HepG2 (cell line): Measurements from ENCODE around the gene POU3F1. TPM values are rescaled to one million over a fixed set of nuclear protein-coding genes. Genes with fewer than 3 reads are reported as not detected.

Experiments
- ARID2 ChIP-seq: sonication (generic); formaldehyde crosslinking; IDR thresholded peaks from 2 replicates; pipeline ENCODE4 v1.8.1; 2022; ENCODE audit warnings: mild to moderate bottlenecking, missing genetic modification reagents, borderline replicate concordance
- ATF7-NPFF ChIP-seq: sonication (generic); formaldehyde crosslinking; IDR thresholded peaks from 2 replicates; pipeline ENCODE4 v1.8.1; 2023; ENCODE audit warnings: mild to moderate bottlenecking, low read depth, missing genetic modification reagents, moderate library complexity
- MAFF ChIP-seq: IDR thresholded peaks from 2 replicates; pipeline ENCODE4 v1.6.1; 2011; ENCODE audit warnings: low read depth, low read length, improper control_type of control experiment
- MLLT10 ChIP-seq: sonication (generic); formaldehyde crosslinking; IDR thresholded peaks from 2 replicates; pipeline ENCODE4 v1.4.0; 2020; ENCODE audit warnings: missing genetic modification reagents
- PRDM15 ChIP-seq: sonication (generic); formaldehyde crosslinking; IDR thresholded peaks from 2 replicates; pipeline ENCODE4 v1.4.0; 2020; ENCODE audit warnings: missing genetic modification reagents
- RFX5 ChIP-seq: IDR thresholded peaks from 2 replicates; pipeline ENCODE4 v1.6.1; 2011; ENCODE audit warnings: low read depth, low read length, improper control_type of control experiment
- ZBTB33 ChIP-seq: sonication (generic); formaldehyde crosslinking; IDR thresholded peaks from 2 replicates; pipeline ENCODE4 v1.4.0; 2020; ENCODE audit warnings: missing genetic modification reagents
- ZNF230 ChIP-seq: sonication (generic); formaldehyde crosslinking; IDR thresholded peaks from 2 replicates; pipeline ENCODE4 v1.4.0; 2020; ENCODE audit warnings: mild to moderate bottlenecking, missing genetic modification reagents
- ZNF234 ChIP-seq: sonication (generic); formaldehyde crosslinking; conservative IDR thresholded peaks from 2 replicates; pipeline ENCODE4 v1.5.1; 2020; ENCODE audit warnings: mild to moderate bottlenecking, missing genetic modification reagents
- ZNF253 ChIP-seq: sonication (generic); formaldehyde crosslinking; IDR thresholded peaks from 2 replicates; pipeline ENCODE4 v1.8.0; 2022; ENCODE audit warnings: mild to moderate bottlenecking, missing genetic modification reagents, borderline replicate concordance
- ZNF329 ChIP-seq: sonication (generic); formaldehyde crosslinking; IDR thresholded peaks from 2 replicates; pipeline ENCODE4 v1.9.0; 2021; ENCODE audit warnings: low read depth, mild to moderate bottlenecking, missing genetic modification reagents
- ZNF354B ChIP-seq: sonication (generic); formaldehyde crosslinking; IDR thresholded peaks from 2 replicates; pipeline ENCODE4 v1.8.0; 2022; ENCODE audit warnings: mild to moderate bottlenecking, missing genetic modification reagents
- ZNF468 ChIP-seq: sonication (generic); formaldehyde crosslinking; IDR thresholded peaks from 2 replicates; pipeline ENCODE4 v1.8.0; 2022; ENCODE audit warnings: mild to moderate bottlenecking, moderate library complexity, missing genetic modification reagents
- ZNF512B ChIP-seq: sonication (generic); formaldehyde crosslinking; IDR thresholded peaks from 2 replicates; pipeline ENCODE4 v1.5.1; 2020; ENCODE audit warnings: missing genetic modification reagents, mild to moderate bottlenecking, borderline replicate concordance
- ZNF556 ChIP-seq: sonication (generic); formaldehyde crosslinking; IDR thresholded peaks from 2 replicates; pipeline ENCODE4 v1.4.0; 2020; ENCODE audit warnings: mild to moderate bottlenecking, missing genetic modification reagents, borderline replicate concordance
- ZNF687 ChIP-seq: sonication (generic); formaldehyde crosslinking; IDR thresholded peaks from 2 replicates; pipeline ENCODE4 v1.5.1; 2020; ENCODE audit warnings: mild to moderate bottlenecking, missing genetic modification reagents, moderate library complexity
- ZNF83 ChIP-seq: sonication (generic); formaldehyde crosslinking; IDR thresholded peaks from 2 replicates; pipeline ENCODE4 v1.4.0; 2020; ENCODE audit warnings: missing genetic modification reagents, mild to moderate bottlenecking, borderline replicate concordance
- polyA plus RNA-seq, 8 experiments: library from polyadenylated mRNA; depleted of rRNA in 3 of 8; stranded (reverse) in 7 of 8; unstranded in 1 of 8; fragments of >200 nt; fragmentation: Illumina TruSeq in 4 of 8; extraction: Trizol in 4 of 8; gene quantifications; 2 replicates each; pipeline versions ENCODE4 v1.2.1 to v1.2.3, GENCODE V29; 2011 to 2016; ENCODE audit warnings: low read depth in 4 of 8, missing spikeins in 1 of 8, mixed read lengths in 1 of 8; ENCODE audit not compliant: insufficient read depth in 1 of 8
- total RNA-seq, 5 experiments: library from RNA; depleted of rRNA; stranded (reverse); fragments of >200 nt; fragmentation: Illumina TruSeq; extraction: Trizol; gene quantifications; 2 replicates each; pipeline ENCODE4 v1.2.3, GENCODE V29; 2016; ENCODE audit warnings: low read depth in 1 of 5

POU3F1 gene
- total and polyA plus RNA-seq, 2 of the 13 experiments (the other 11 are each of a cell fraction or from before 2014, with no cell fraction given): not detected

GRCh38 chr1:37998913-37999429 is 47.6 kb downstream of the POU3F1 start (continued):
- TF ChIP-seq PRDM15 (CRISPR knock-in tag): no peak
- TF ChIP-seq ZNF556 (CRISPR knock-in tag): no peak
- peak; percentile 67; the same call in 1 of the 2 replicates for TF ChIP-seq ZBTB33 (CRISPR knock-in tag)
- no peak for TF ChIP-seq MAFF
- TF ChIP-seq RFX5: no peak
- TF ChIP-seq ZNF468 (CRISPR knock-in tag): no peak
- no peak for TF ChIP-seq ARID2 (CRISPR knock-in tag)
- peak; percentile 43; the same call in 1 of the 2 replicates for TF ChIP-seq ZNF253 (CRISPR knock-in tag)
- TF ChIP-seq ZNF354B (CRISPR knock-in tag): no peak
- peak; percentile 48; the same call in 1 of the 2 replicates for TF ChIP-seq ZNF687
- TF ChIP-seq ATF7-NPFF (CRISPR knock-in tag): no peak
- no peak for TF ChIP-seq ZNF83 (CRISPR knock-in tag)
- TF ChIP-seq MLLT10 (CRISPR knock-in tag): no peak
- no peak for TF ChIP-seq ZNF230 (CRISPR knock-in tag)
- no peak for TF ChIP-seq ZNF512B
- no peak for TF ChIP-seq ZNF329
- no peak for TF ChIP-seq ZNF234 (CRISPR knock-in tag)
